A549 (cell line): ENCODE data around the gene RASL10A. TPM values are rescaled to one million over a fixed set of nuclear protein-coding genes. Genes with fewer than 3 reads are reported as not detected.

Experiments used
- ATAC-seq, 2 experiments: fragments of 200-7000 bp in 1 of 2; fragments of >200 bp in 1 of 2; cut with Nextera tagmentation in 1 of 2; cut with Tn5 transposase in 1 of 2; 3 replicates each; pipeline versions ENCODE4 v1.8.0 to v1.9.1; 2018 to 2020; ENCODE audit warnings: mild to moderate bottlenecking in 1 of 2, moderate library complexity in 1 of 2
- CTCF ChIA-PET: fragments of 300-600 bp; sonication (Branson Sonifier 250); formaldehyde crosslinking; extraction: SDS; loops from one replicate; lab custom pipeline; 2021; ENCODE audit warnings: antibody characterized with exemption, inconsistent platforms; lab: Yijun Ruan, JAX
- POLR2A ChIA-PET: fragments of 350-600 bp; formaldehyde crosslinking; extraction: SDS; loops from one replicate; lab custom pipeline; 2021; ENCODE audit warnings: antibody characterized with exemption, inconsistent platforms; lab: Yijun Ruan, JAX
- DNase-seq, 2 experiments: peaks; one replicate each; pipeline versions ENCODE4 v3.0.0 to v3.0.0-alpha.2; 2011 to 2016; ENCODE audit warnings: low read depth in 1 of 2, low spot score in 1 of 2
- FAIRE-seq: peaks from 2 replicates; lab custom pipeline; 2011; peaks lifted over from hg19 to GRCh38; lab: Jason Lieb, UNC
- H3K27ac ChIP-seq, 2 experiments: fragments of >200 bp; sonication (Bioruptor Twin); formaldehyde crosslinking; 3 replicates each; pipeline ENCODE4 v1.5.1; 2016 to 2017
- H3K4me1 ChIP-seq: fragments of >200 bp; sonication (Bioruptor Twin); formaldehyde crosslinking; 3 replicates; pipeline ENCODE4 v1.6.1; 2016
- H3K4me2 ChIP-seq: fragments of >200 bp; sonication (Bioruptor Twin); formaldehyde crosslinking; 3 replicates; pipeline ENCODE4 v1.6.1; 2016
- H3K4me3 ChIP-seq: fragments of >200 bp; sonication (Bioruptor Twin); formaldehyde crosslinking; 3 replicates; pipeline ENCODE4 v1.5.1; 2016
- H3K9me3 ChIP-seq: fragments of >200 bp; sonication (Bioruptor Twin); formaldehyde crosslinking; 3 replicates; pipeline ENCODE4 v1.6.1; 2016
- BHLHE40 ChIP-seq: IDR thresholded peaks from 2 replicates; pipeline ENCODE4 v1.6.1; 2012; ENCODE audit warnings: low read depth, low read length, inconsistent platforms
- CBX8 ChIP-seq: fragments of 200-600 bp; sonication (generic); IDR thresholded peaks from 2 replicates; pipeline ENCODE4 v1.6.1; 2016
- CHD4 ChIP-seq: fragments of 200-600 bp; sonication (generic); IDR thresholded peaks from 2 replicates; pipeline ENCODE4 v1.6.1; 2016; ENCODE audit warnings: antibody characterized with exemption, mild to moderate bottlenecking, borderline replicate concordance
- E2F6 ChIP-seq: IDR thresholded peaks from 2 replicates; pipeline ENCODE4 v1.6.1; 2012; ENCODE audit warnings: low read depth, borderline replicate concordance
- EHF ChIP-seq: fragments of 250-450 bp; sonication (Bioruptor Pico); IDR thresholded peaks from 2 replicates; pipeline ENCODE4 v1.5.0; 2020; ENCODE audit warnings: mild to moderate bottlenecking
- ELK1 ChIP-seq: fragments of 150-350 bp; IDR thresholded peaks from 2 replicates; pipeline ENCODE4 v1.6.1; 2014; ENCODE audit warnings: low read depth, mild to moderate bottlenecking, low read length
- ESRRA ChIP-seq: fragments of 150-350 bp; IDR thresholded peaks from 2 replicates; pipeline ENCODE4 v1.6.1; 2014; ENCODE audit warnings: mild to moderate bottlenecking, low read length, borderline replicate concordance
- FOSB ChIP-seq: fragments of 250-450 bp; sonication (Bioruptor Pico); IDR thresholded peaks from 2 replicates; pipeline ENCODE4 v1.5.0; 2020; ENCODE audit warnings: mild to moderate bottlenecking, moderate library complexity
- FOXS1 ChIP-seq: fragments of 250-450 bp; sonication (Bioruptor Pico); IDR thresholded peaks from 2 replicates; pipeline ENCODE4 v1.5.0; 2020; ENCODE audit warnings: mild to moderate bottlenecking, moderate library complexity
- HOXA7 ChIP-seq: fragments of 250-450 bp; sonication (Bioruptor Pico); IDR thresholded peaks from 2 replicates; pipeline ENCODE4 v1.5.0; 2020; ENCODE audit warnings: mild to moderate bottlenecking, moderate library complexity
- JUN ChIP-seq, 2 experiments: fragments of >200 bp; sonication (Bioruptor Twin); formaldehyde crosslinking; IDR thresholded peaks; 2 replicates in 1 of 2; 3 replicates in 1 of 2; pipeline ENCODE4 v1.6.1; 2016 to 2017
- JUNB ChIP-seq: fragments of >200 bp; sonication (Bioruptor Twin); formaldehyde crosslinking; IDR thresholded peaks from 2 replicates; pipeline ENCODE4 v1.6.1; 2016
- MAFK ChIP-seq: fragments of 450-650 bp; IDR thresholded peaks from 2 replicates; pipeline ENCODE4 v1.6.1; 2014; ENCODE audit not compliant: partially characterized antibody
- MYC ChIP-seq: IDR thresholded peaks from 2 replicates; pipeline ENCODE4 v1.6.1; 2012; ENCODE audit warnings: mild to moderate bottlenecking, inconsistent platforms, low read length, improper control_type of control experiment, borderline replicate concordance
- NPAS2 ChIP-seq: fragments of 250-450 bp; sonication (Bioruptor Pico); IDR thresholded peaks from 2 replicates; pipeline ENCODE4 v1.8.0; 2022; ENCODE audit warnings: mild to moderate bottlenecking, moderate library complexity, borderline replicate concordance
- POLR2A ChIP-seq: IDR thresholded peaks from 2 replicates; pipeline ENCODE4 v1.6.1; 2012; ENCODE audit warnings: mild to moderate bottlenecking, low read length
- RARB ChIP-seq: fragments of 250-450 bp; sonication (Bioruptor Pico); IDR thresholded peaks from 2 replicates; pipeline ENCODE4 v1.8.0; 2021; ENCODE audit warnings: mild to moderate bottlenecking, moderate library complexity
- RCOR1 ChIP-seq: fragments of 150-350 bp; IDR thresholded peaks from 2 replicates; pipeline ENCODE4 v1.6.1; 2014; ENCODE audit warnings: antibody characterized with exemption, low read length, low read depth
- REST ChIP-seq: fragments of 200-600 bp; sonication (generic); IDR thresholded peaks from 2 replicates; pipeline ENCODE4 v1.6.1; 2016; ENCODE audit warnings: antibody characterized with exemption, mild to moderate bottlenecking, moderate library complexity
- RNF2 ChIP-seq: fragments of 200-600 bp; sonication (generic); IDR thresholded peaks from 2 replicates; pipeline ENCODE4 v1.6.1; 2016; ENCODE audit warnings: low read depth, mild to moderate bottlenecking, antibody characterized with exemption, moderate library complexity, borderline replicate concordance
- ZFP36 ChIP-seq: fragments of 450-650 bp; IDR thresholded peaks from 2 replicates; pipeline ENCODE4 v1.6.1; 2014; ENCODE audit warnings: borderline replicate concordance; ENCODE audit not compliant: partially characterized antibody
- polyA plus RNA-seq, 4 experiments: library from polyadenylated mRNA; depleted of rRNA in 3 of 4; stranded (reverse); fragments of >200 nt; fragmentation: RNase III in 1 of 4; extraction: RNeasy Plus Mini Kit Qiagen cat#74134 plus additional on column Dnase treatment in 1 of 4; gene quantifications; 2 replicates in 3 of 4; 3 replicates in 1 of 4; pipeline ENCODE4 v1.2.3, GENCODE V29; 2011 to 2017

The RASL10A gene
- polyA plus RNA-seq, 2 of the 4 experiments (the other 2 are of a cell fraction): 0.08 to 0.25 TPM

GRCh38 chr22:29325356-29325755 is 9.9 kb upstream of the RASL10A start (continued):
- TF ChIP-seq HOXA7 (no peak), MAFK (no peak), E2F6 (no peak)

GRCh38 chr22:29323641-29324040 is 8.1 kb upstream of the RASL10A start:
- no peak for ATAC-seq

More at GRCh38 chr22:29323641-29324040, 8.1 kb upstream of the RASL10A start:
- Histone ChIP-seq H3K4me2 (no peak overlapping the region), H3K4me3 (no peak overlapping the region), H3K9me3 (no peaks in the 10 kb centered on the region), H3K4me1 (no peaks in the 10 kb centered on the region), H3K27ac (no peak overlapping the region)
- DNase-seq (no peak), FAIRE-seq (no peak)
- POLR2A ChIA-PET: no interaction called here
- TF ChIP-seq POLR2A: no peak
- no peak for TF ChIP-seq NPAS2
- no peak for TF ChIP-seq JUN (IDR thresholded peaks at IDR 0.05)
- no peak for TF ChIP-seq FOXS1
- TF ChIP-seq REST: no peak
- no peak for TF ChIP-seq E2F6
- no peak for TF ChIP-seq HOXA7
- no peak for TF ChIP-seq JUNB
- no peak for TF ChIP-seq FOSB
- TF ChIP-seq RCOR1: no peak
- no peak for TF ChIP-seq ELK1
- TF ChIP-seq CBX8: no peak
- TF ChIP-seq CHD4: no peak
- no peak for TF ChIP-seq ZFP36
- no peak for TF ChIP-seq BHLHE40
- no peak for TF ChIP-seq ESRRA
- no peak for TF ChIP-seq MYC
- no peak for TF ChIP-seq EHF
- no peak for TF ChIP-seq RNF2
- no peak for TF ChIP-seq RARB
- CTCF ChIA-PET: interaction anchor here (2.0 kb wide), 1 partner anchor 10 kb away, joined by 7 read pairs; no protein-coding TSS in a partner anchor
